Loucy (cell line): ENCODE data around the gene PPP4C.

Source experiments
- H2AFZ ChIP-seq: fragments of 200-600 bp; sonication (generic); 2 replicates; pipeline ENCODE4 v1.6.0; 2016; ENCODE audit warnings: antibody characterized with exemption, mild to moderate bottlenecking, low read length, moderate library complexity
- H3F3A ChIP-seq: fragments of 200-600 bp; 2 replicates; pipeline ENCODE4 v1.6.0; 2016; ENCODE audit warnings: antibody characterized with exemption, low read depth, mild to moderate bottlenecking
- H3K27me3 ChIP-seq: fragments of 200-600 bp; sonication (generic); 2 replicates; pipeline ENCODE4 v1.6.1; 2014; ENCODE audit warnings: low read length, mild to moderate bottlenecking; ENCODE audit not compliant: insufficient read depth, poor library complexity, severe bottlenecking
- H3K36me3 ChIP-seq: fragments of 200-600 bp; sonication (generic); 2 replicates; pipeline ENCODE4 v1.6.1; 2016; ENCODE audit warnings: low read length; ENCODE audit not compliant: insufficient read depth
- H3K4me1 ChIP-seq: fragments of 200-600 bp; sonication (generic); 2 replicates; pipeline ENCODE4 v1.5.1; 2014; ENCODE audit warnings: low read length, mild to moderate bottlenecking; ENCODE audit not compliant: insufficient read depth, poor library complexity, severe bottlenecking
- H3K4me2 ChIP-seq: fragments of 200-600 bp; sonication (generic); 2 replicates; pipeline ENCODE4 v1.6.0; 2014; ENCODE audit warnings: antibody characterized with exemption, low read length, low read depth, mild to moderate bottlenecking; ENCODE audit not compliant: poor library complexity, severe bottlenecking
- H3K4me3 ChIP-seq: fragments of 200-600 bp; sonication (generic); 2 replicates; pipeline ENCODE4 v1.5.1; 2014; ENCODE audit warnings: low read length, mild to moderate bottlenecking, mixed read lengths; ENCODE audit not compliant: poor library complexity, severe bottlenecking
- H3K79me2 ChIP-seq: fragments of 200-600 bp; sonication (generic); 2 replicates; pipeline ENCODE4 v1.6.1; 2014; ENCODE audit warnings: low read length; ENCODE audit not compliant: insufficient read depth
- H3K9ac ChIP-seq: fragments of 200-600 bp; sonication (generic); 2 replicates; pipeline ENCODE4 v1.6.0; 2014; ENCODE audit warnings: mild to moderate bottlenecking, low read depth, low read length, moderate library complexity; ENCODE audit not compliant: poor library complexity, severe bottlenecking
- H3K9me2 ChIP-seq: fragments of 200-600 bp; sonication (generic); replicated peaks from 2 replicates; pipeline ENCODE4 v1.6.1; 2016; ENCODE audit warnings: low read depth, low read length, mixed read lengths
- H3K9me3 ChIP-seq: fragments of 200-600 bp; sonication (generic); 2 replicates; pipeline ENCODE4 v1.6.1; 2014; ENCODE audit warnings: mild to moderate bottlenecking, antibody characterized with exemption, low read length, low read depth; ENCODE audit not compliant: insufficient read depth
- H4K20me1 ChIP-seq: fragments of 200-600 bp; sonication (generic); 2 replicates; pipeline ENCODE4 v1.6.0; 2014; ENCODE audit warnings: antibody characterized with exemption, low read length, mild to moderate bottlenecking; ENCODE audit not compliant: insufficient read depth, poor library complexity, severe bottlenecking
- CTCF ChIP-seq: fragments of 200-600 bp; sonication (generic); conservative IDR thresholded peaks from 2 replicates; pipeline ENCODE4 v1.5.1; 2014; ENCODE audit warnings: mild to moderate bottlenecking, antibody characterized with exemption, low read length
- EZH2phosphoT487 ChIP-seq: fragments of 200-600 bp; IDR thresholded peaks from 2 replicates; pipeline ENCODE4 v1.6.1; 2018; ENCODE audit warnings: antibody characterized with exemption, mild to moderate bottlenecking, moderate library complexity, borderline replicate concordance

PPP4C gene

DNA sequence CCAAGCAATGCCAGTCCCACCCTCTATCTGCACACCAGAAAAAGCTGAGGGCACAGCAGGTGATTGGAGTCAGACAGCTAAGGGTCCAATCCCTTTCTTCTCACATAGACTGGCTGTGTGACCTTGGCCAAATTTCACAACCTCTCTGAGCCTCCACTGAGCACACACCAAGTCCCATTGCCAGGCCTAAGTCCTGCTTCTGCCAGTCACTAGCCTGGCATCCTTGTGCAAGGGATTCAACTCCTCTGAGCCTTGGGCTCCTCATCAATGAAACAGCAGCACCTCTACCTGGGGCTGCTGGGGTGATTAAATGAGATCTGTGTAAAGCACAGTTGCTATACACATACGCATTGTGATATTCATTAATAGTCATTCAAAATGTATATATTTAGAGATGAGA, 29.2 kb upstream of the PPP4C start:
- H3K9me3 ChIP-seq = no peaks in the 10 kb centered on the region
- H3K27me3 ChIP-seq = no peaks in the 10 kb centered on the region
- H3F3A ChIP-seq = no peaks in the 10 kb centered on the region
- no peaks in the 10 kb centered on the region for H4K20me1 ChIP-seq
- H3K4me1 ChIP-seq = peaks cover 4% of the 10 kb centered on the region
- no peak overlapping the region for H2AFZ ChIP-seq
- TF ChIP-seq EZH2phosphoT487 (no peak), CTCF (no peak)
- H3K36me3 ChIP-seq = no peaks in the 10 kb centered on the region
- no peaks in the 10 kb centered on the region for H3K9me2 ChIP-seq
- no peak overlapping the region for H3K4me2 ChIP-seq
- H3K79me2 ChIP-seq = peaks cover 2% of the 10 kb centered on the region
- no peak overlapping the region for H3K9ac ChIP-seq
- no peak overlapping the region for H3K4me3 ChIP-seq

GRCh38 chr16:30049871-30050270, 25.9 kb upstream of the PPP4C start:
- Histone ChIP-seq H4K20me1 (no peaks in the 10 kb centered on the region), H3F3A (no peaks in the 10 kb centered on the region), H3K9me2 (no peaks in the 10 kb centered on the region), H3K9me3 (no peaks in the 10 kb centered on the region), H3K27me3 (no peaks in the 10 kb centered on the region), H3K4me3 (no peak overlapping the region), H3K9ac (no peak overlapping the region), H3K4me1 (peaks cover 14% of the 10 kb centered on the region), H3K79me2 (peaks cover 19% of the 10 kb centered on the region), H3K36me3 (no peaks in the 10 kb centered on the region), H3K4me2 (no peak overlapping the region), H2AFZ (no peak overlapping the region)
- TF ChIP-seq EZH2phosphoT487 = no peak
- TF ChIP-seq CTCF = no peak

DNA sequence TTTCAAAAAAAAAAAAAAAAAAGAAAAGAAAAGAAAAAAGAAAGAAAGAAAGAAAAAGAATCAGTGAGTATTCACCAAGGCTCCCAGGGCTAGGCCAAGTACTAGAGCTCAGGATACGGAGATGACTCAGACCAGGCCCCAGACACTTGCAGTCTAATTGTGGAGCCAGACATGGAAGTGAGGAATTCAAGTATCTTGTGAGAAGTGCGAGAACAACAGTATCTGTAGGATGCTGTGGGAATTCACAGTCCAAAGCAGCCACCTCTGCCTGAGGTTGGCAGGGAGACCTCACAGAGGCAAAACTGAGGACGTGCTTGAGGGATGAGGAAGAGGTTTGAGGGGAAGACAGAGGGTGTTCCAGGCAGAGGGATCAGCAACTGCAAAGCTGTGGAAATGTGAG, 24.3 kb upstream of the PPP4C start:
- Histone ChIP-seq H3K79me2 (peaks cover 19% of the 10 kb centered on the region), H3K4me3 (peak overlapping the region; percentile 88), H3K27me3 (no peaks in the 10 kb centered on the region), H3K4me1 (peaks cover 20% of the 10 kb centered on the region), H3K9ac (peak overlapping the region; percentile 88), H3K9me2 (no peaks in the 10 kb centered on the region), H3K4me2 (peak overlapping the region; percentile 73), H3K36me3 (no peaks in the 10 kb centered on the region), H4K20me1 (no peaks in the 10 kb centered on the region), H3F3A (no peaks in the 10 kb centered on the region), H3K9me3 (no peaks in the 10 kb centered on the region), H2AFZ (no peak overlapping the region)
- TF ChIP-seq CTCF = no peak
- no peak for TF ChIP-seq EZH2phosphoT487
